ENCODE data around the gene SEMA7A. TPM values are rescaled to one million over a fixed set of nuclear protein-coding genes. Genes with fewer than 3 reads are reported as not detected.

SEMA7A gene
- polyA plus RNA-seq, 4 donors = 0.45 to 4.3 (median 1.6) TPM

DNA sequence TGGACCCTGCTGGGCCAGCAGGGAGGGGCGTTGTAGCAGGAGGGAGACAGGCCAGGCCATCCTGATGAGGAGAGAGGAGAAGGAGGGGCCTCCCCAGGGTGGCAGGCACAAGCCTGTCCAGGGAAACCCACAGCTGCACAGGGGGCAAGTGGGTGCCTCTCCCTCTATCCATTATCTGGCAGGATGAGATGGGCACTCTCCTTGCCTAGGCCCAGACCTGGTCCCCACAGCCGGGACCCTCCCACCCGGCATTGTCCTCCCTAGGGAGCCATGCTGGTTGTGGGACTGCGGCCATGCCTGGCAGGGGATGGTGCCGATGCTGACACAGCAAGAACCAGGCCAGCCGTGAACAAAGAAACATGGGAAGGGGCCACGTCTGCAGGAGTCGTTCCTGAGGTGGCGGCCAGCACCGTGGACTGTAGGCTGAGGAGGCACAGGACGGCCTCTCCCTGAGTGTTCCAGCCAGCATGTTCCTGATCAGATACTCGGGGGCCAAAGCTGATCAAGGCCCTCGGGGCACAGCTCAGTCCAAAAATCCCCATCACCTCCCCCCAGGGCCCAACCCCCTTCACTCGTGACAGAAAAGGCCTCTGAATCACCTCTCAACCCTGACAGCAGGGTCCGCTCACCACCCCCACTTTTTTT lies 47.1 kb downstream of the SEMA7A start:
- WGBS, 3 donors = 76 to 85% (median 83%) methylated on average over 15 of the region's 15 CpGs
- Histone ChIP-seq H3K27me3 (ENCODE audit: control insufficient read depth in 3 of 3, insufficient read depth in 3 of 3, low read length in 3 of 3) (no peaks in the 10 kb centered on the region), H3K4me3 (ENCODE audit: low read depth in 1 of 3, low read length in 3 of 3) (no peak overlapping the region), H3K27ac (ENCODE audit: low read depth in 1 of 3, low read length in 2 of 3) (no peak overlapping the region), H3K36me3 (ENCODE audit: control insufficient read depth in 3 of 3, insufficient read depth in 2 of 3, low read depth in 1 of 3, low read length in 3 of 3) (no peaks in the 10 kb centered on the region), H3K9me3 (ENCODE audit: control insufficient read depth in 2 of 2, insufficient read depth in 1 of 2, low read depth in 1 of 2, low read length in 1 of 2) (peaks cover 0 to 3% of the 10 kb centered on the region in 2 donors), H3K4me1 (ENCODE audit: control insufficient read depth in 3 of 3, insufficient read depth in 2 of 3, low read depth in 1 of 3, low read length in 2 of 3) (peaks cover 0 to 8% (median 3%) of the 10 kb centered on the region in 3 donors)
- DNase-seq = no peak
- no peak for FAIRE-seq

DNA sequence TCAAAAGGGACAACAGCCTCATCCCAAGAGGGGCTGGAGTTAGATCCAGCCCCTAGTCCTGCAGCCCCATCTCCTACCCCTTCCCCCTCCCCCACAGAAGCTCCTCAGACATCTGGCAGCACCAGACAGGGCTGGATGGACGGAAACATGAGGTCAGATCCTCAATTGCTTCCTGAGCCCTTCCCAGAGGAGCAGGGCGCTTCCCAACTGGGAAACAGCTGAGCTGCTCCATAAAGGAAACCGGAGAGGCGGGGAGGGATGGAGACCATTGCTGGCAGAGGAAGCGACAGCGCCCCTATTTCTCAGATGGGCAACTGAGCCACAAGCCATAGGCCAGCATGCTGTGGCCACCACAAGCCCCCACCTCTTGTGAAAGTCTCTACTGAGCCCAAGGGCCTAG lies 48.0 kb downstream of the SEMA7A start:
- H3K27ac ChIP-seq (ENCODE audit: low read depth in 1 of 3, low read length in 2 of 3) = peak overlapping the region in 1 of 3 donors; percentile 32
- WGBS, 3 donors = 83 to 93% (median 92%) methylated on average over 6 of the region's 6 CpGs
- peaks cover 0 to 2% (median 0%) of the 10 kb centered on the region in 3 donors for H3K27me3 ChIP-seq (ENCODE audit: control insufficient read depth in 3 of 3, insufficient read depth in 3 of 3, low read length in 3 of 3)
- peaks cover 0 to 8% (median 3%) of the 10 kb centered on the region in 3 donors for H3K4me1 ChIP-seq (ENCODE audit: control insufficient read depth in 3 of 3, insufficient read depth in 2 of 3, low read depth in 1 of 3, low read length in 2 of 3)
- H3K9me3 ChIP-seq (ENCODE audit: control insufficient read depth in 2 of 2, insufficient read depth in 1 of 2, low read depth in 1 of 2, low read length in 1 of 2) = peaks cover 0 to 3% of the 10 kb centered on the region in 2 donors
- H3K36me3 ChIP-seq (ENCODE audit: control insufficient read depth in 3 of 3, insufficient read depth in 2 of 3, low read depth in 1 of 3, low read length in 3 of 3) = no peaks in the 10 kb centered on the region
- no peak overlapping the region for H3K4me3 ChIP-seq (ENCODE audit: low read depth in 1 of 3, low read length in 3 of 3)
- no peak for FAIRE-seq
- DNase-seq = no peak

DNA sequence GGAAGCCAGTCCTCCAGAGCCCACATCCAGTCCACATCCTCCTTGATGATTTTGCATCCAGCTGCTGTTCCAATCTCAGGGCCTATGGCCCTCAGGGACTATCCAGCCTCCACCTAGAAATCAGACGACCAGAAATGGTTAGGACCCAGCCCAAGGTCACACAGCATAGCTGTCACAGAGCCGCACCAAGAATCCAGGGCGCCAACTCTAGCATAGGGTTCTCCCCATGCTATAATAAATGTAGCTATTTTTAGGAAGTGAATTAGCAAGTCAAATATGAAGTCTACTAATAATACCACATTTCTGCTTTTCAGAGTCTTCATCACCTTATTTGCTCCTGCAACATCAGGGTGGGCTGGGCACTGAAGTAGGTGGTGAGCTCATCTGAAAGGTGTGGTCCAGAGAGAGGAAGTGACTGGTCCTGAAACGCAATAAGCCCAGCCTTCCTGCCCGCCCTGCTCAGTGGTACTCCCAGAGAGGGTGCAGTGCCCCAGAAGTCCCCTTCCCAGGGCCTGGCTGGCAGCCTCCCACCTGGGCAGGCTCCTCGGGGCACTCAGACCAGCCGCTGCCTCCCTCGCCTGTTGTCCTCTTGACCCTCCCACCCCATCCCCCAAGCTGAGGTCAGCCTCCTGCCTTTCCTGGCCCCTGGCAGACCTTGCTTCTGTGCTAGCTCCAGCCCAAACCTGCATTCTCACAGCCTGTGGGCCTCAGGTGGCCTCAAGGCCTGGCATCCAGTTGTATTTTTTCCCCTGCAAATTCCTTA lies 48.7 kb downstream of the SEMA7A start:
- H3K27ac ChIP-seq (ENCODE audit: low read depth in 1 of 3, low read length in 2 of 3) = peak overlapping the region in 1 of 3 donors; percentile 32
- FAIRE-seq = no peak
- WGBS, 3 donors = 52 to 55% (median 54%) methylated on average over 8 of the region's 8 CpGs

GRCh38 chr15:74384566-74384880 lies 49.2 kb downstream of the SEMA7A start:
- peak overlapping the region in 1 of 3 donors; percentile 43 for H3K27ac ChIP-seq (ENCODE audit: low read depth in 1 of 3, low read length in 2 of 3)

More for the DNA sequence above, 48.7 kb downstream of the SEMA7A start:
- Histone ChIP-seq H3K36me3 (ENCODE audit: control insufficient read depth in 3 of 3, insufficient read depth in 2 of 3, low read depth in 1 of 3, low read length in 3 of 3) (no peaks in the 10 kb centered on the region), H3K4me1 (ENCODE audit: control insufficient read depth in 3 of 3, insufficient read depth in 2 of 3, low read depth in 1 of 3, low read length in 2 of 3) (peaks cover 0 to 8% (median 3%) of the 10 kb centered on the region in 3 donors), H3K27me3 (ENCODE audit: control insufficient read depth in 3 of 3, insufficient read depth in 3 of 3, low read length in 3 of 3) (peaks cover 0 to 2% (median 0%) of the 10 kb centered on the region in 3 donors), H3K9me3 (ENCODE audit: control insufficient read depth in 2 of 2, insufficient read depth in 1 of 2, low read depth in 1 of 2, low read length in 1 of 2) (peaks cover 0 to 3% of the 10 kb centered on the region in 2 donors), H3K4me3 (ENCODE audit: low read depth in 1 of 3, low read length in 3 of 3) (no peak overlapping the region)
- DNase-seq = peak in 1 of 2 donors; percentile 40

GRCh38 chr15:74383695-74384565 lies 49.8 kb downstream of the SEMA7A start:
- 33 to 45% (median 41%) methylated on average over 8 of the region's 8 CpGs for WGBS, 3 donors
- Histone ChIP-seq H3K27ac (ENCODE audit: low read depth in 1 of 3, low read length in 2 of 3) (peak overlapping the region in 1 of 3 donors; percentile 43), H3K4me3 (ENCODE audit: low read depth in 1 of 3, low read length in 3 of 3) (no peak overlapping the region), H3K27me3 (ENCODE audit: control insufficient read depth in 3 of 3, insufficient read depth in 3 of 3, low read length in 3 of 3) (peaks cover 0 to 2% (median 0%) of the 10 kb centered on the region in 3 donors), H3K4me1 (ENCODE audit: control insufficient read depth in 3 of 3, insufficient read depth in 2 of 3, low read depth in 1 of 3, low read length in 2 of 3) (peaks cover 0 to 3% (median 0%) of the 10 kb centered on the region in 3 donors), H3K9me3 (ENCODE audit: control insufficient read depth in 2 of 2, insufficient read depth in 1 of 2, low read depth in 1 of 2, low read length in 1 of 2) (peaks cover 0 to 3% of the 10 kb centered on the region in 2 donors), H3K36me3 (ENCODE audit: control insufficient read depth in 3 of 3, insufficient read depth in 2 of 3, low read depth in 1 of 3, low read length in 3 of 3) (no peaks in the 10 kb centered on the region)
- FAIRE-seq = no peak
- peak in 1 of 2 donors; percentile 30 for DNase-seq

More at GRCh38 chr15:74384566-74384880, 49.2 kb downstream of the SEMA7A start:
- H3K36me3 ChIP-seq (ENCODE audit: control insufficient read depth in 3 of 3, insufficient read depth in 2 of 3, low read depth in 1 of 3, low read length in 3 of 3) = no peaks in the 10 kb centered on the region
- FAIRE-seq (no peak), DNase-seq (no peak)
- H3K9me3 ChIP-seq (ENCODE audit: control insufficient read depth in 2 of 2, insufficient read depth in 1 of 2, low read depth in 1 of 2, low read length in 1 of 2) = peaks cover 0 to 3% of the 10 kb centered on the region in 2 donors
- H3K27me3 ChIP-seq (ENCODE audit: control insufficient read depth in 3 of 3, insufficient read depth in 3 of 3, low read length in 3 of 3) = peaks cover 0 to 2% (median 0%) of the 10 kb centered on the region in 3 donors
- whole genome bisulfite sequencing, 3 donors = 61 to 82% (median 66%) methylated on average over 3 of the region's 3 CpGs
- H3K4me1 ChIP-seq (ENCODE audit: control insufficient read depth in 3 of 3, insufficient read depth in 2 of 3, low read depth in 1 of 3, low read length in 2 of 3) = peaks cover 0 to 4% (median 3%) of the 10 kb centered on the region in 3 donors
- H3K4me3 ChIP-seq (ENCODE audit: low read depth in 1 of 3, low read length in 3 of 3) = no peak overlapping the region

- Histone ChIP-seq H3K4me1 (ENCODE audit: control insufficient read depth in 3 of 3, insufficient read depth in 2 of 3, low read depth in 1 of 3, low read length in 2 of 3) (peaks cover 0 to 3% (median 0%) of the 10 kb centered on the region in 3 donors), H3K4me3 (ENCODE audit: low read depth in 1 of 3, low read length in 3 of 3) (no peak overlapping the region), H3K36me3 (ENCODE audit: control insufficient read depth in 3 of 3, insufficient read depth in 2 of 3, low read depth in 1 of 3, low read length in 3 of 3) (no peaks in the 10 kb centered on the region), H3K27me3 (ENCODE audit: control insufficient read depth in 3 of 3, insufficient read depth in 3 of 3, low read length in 3 of 3) (peaks cover 0 to 2% (median 0%) of the 10 kb centered on the region in 3 donors), H3K9me3 (ENCODE audit: control insufficient read depth in 2 of 2, insufficient read depth in 1 of 2, low read depth in 1 of 2, low read length in 1 of 2) (no peaks in the 10 kb centered on the region), H3K27ac (ENCODE audit: low read depth in 1 of 3, low read length in 2 of 3) (no peak overlapping the region)
- FAIRE-seq (no peak), DNase-seq (no peak)
- WGBS, 3 donors = 90 to 96% (median 91%) methylated on average over 4 of the region's 4 CpGs
Measured at GRCh38 chr15:74383286-74383685, 50.5 kb downstream of the SEMA7A start.

GRCh38 chr15:74382004-74382816 lies 51.5 kb downstream of the SEMA7A start:
- no peaks in the 10 kb centered on the region for H3K9me3 ChIP-seq (ENCODE audit: control insufficient read depth in 2 of 2, insufficient read depth in 1 of 2, low read depth in 1 of 2, low read length in 1 of 2)
- no peak overlapping the region for H3K4me3 ChIP-seq (ENCODE audit: low read depth in 1 of 3, low read length in 3 of 3)
- no peaks in the 10 kb centered on the region for H3K36me3 ChIP-seq (ENCODE audit: control insufficient read depth in 3 of 3, insufficient read depth in 2 of 3, low read depth in 1 of 3, low read length in 3 of 3)
- peaks cover 0 to 2% (median 0%) of the 10 kb centered on the region in 3 donors for H3K27me3 ChIP-seq (ENCODE audit: control insufficient read depth in 3 of 3, insufficient read depth in 3 of 3, low read length in 3 of 3)
- no peak overlapping the region for H3K27ac ChIP-seq (ENCODE audit: low read depth in 1 of 3, low read length in 2 of 3)
- peak; percentile 79 to 82 for DNase-seq
- WGBS, 3 donors = 43 to 44% (median 44%) methylated on average over 13 of the region's 13 CpGs
- H3K4me1 ChIP-seq (ENCODE audit: control insufficient read depth in 3 of 3, insufficient read depth in 2 of 3, low read depth in 1 of 3, low read length in 2 of 3) = peaks cover 0 to 3% (median 0%) of the 10 kb centered on the region in 3 donors
- no peak for FAIRE-seq

All from small intestine (tissue), 7 donors.